IMR-90 (cell line): ENCODE results near the gene TSEN15.

Experiments used
- BHLHE40 ChIP-seq: fragments of 150-350 bp; IDR thresholded peaks from 2 replicates; pipeline ENCODE4 v1.6.1; 2016; ENCODE audit warnings: mild to moderate bottlenecking, low read depth, low read length
- CTCF ChIP-seq: conservative IDR thresholded peaks from 2 replicates; pipeline ENCODE4 v1.5.1; 2012; ENCODE audit warnings: mild to moderate bottlenecking, low read depth, low read length, improper control_type of control experiment
- FOS ChIP-seq: fragments of 150-350 bp; IDR thresholded peaks from 2 replicates; pipeline ENCODE4 v1.6.1; 2016; ENCODE audit warnings: low read depth, low read length
- MAZ ChIP-seq: IDR thresholded peaks from 2 replicates; pipeline ENCODE4 v1.6.1; 2012; ENCODE audit warnings: low read depth, mild to moderate bottlenecking, low read length, improper control_type of control experiment, moderate library complexity, borderline replicate concordance
- MXI1 ChIP-seq: IDR thresholded peaks from 2 replicates; pipeline ENCODE4 v1.6.1; 2012; ENCODE audit warnings: low read depth, mild to moderate bottlenecking, low read length, moderate library complexity, borderline replicate concordance
- POLR2A ChIP-seq: IDR thresholded peaks from 2 replicates; pipeline ENCODE4 v1.6.1; 2012; ENCODE audit warnings: mild to moderate bottlenecking, low read depth, low read length
- RAD21 ChIP-seq: IDR thresholded peaks from 2 replicates; pipeline ENCODE4 v1.6.1; 2012; ENCODE audit warnings: low read length, improper control_type of control experiment

- TF ChIP-seq CTCF (no peak), MXI1 (no peak), MAZ (no peak), POLR2A (no peak), FOS (no peak), BHLHE40 (no peak), RAD21 (no peak)
Observed at GRCh38 chr1:184114818-184115398, 63.4 kb downstream of the TSEN15 start.
